ENCODE results near the gene FBXW9.
A peak's percentile ranks its signal among the peaks of the same experiment; 100 is the strongest.
"Not testable (repeated sequence)": the region's sequence is repeated elsewhere in the genome, so short reads cannot be mapped to it uniquely, and the experiment has no call there.

The FBXW9 gene

DNA sequence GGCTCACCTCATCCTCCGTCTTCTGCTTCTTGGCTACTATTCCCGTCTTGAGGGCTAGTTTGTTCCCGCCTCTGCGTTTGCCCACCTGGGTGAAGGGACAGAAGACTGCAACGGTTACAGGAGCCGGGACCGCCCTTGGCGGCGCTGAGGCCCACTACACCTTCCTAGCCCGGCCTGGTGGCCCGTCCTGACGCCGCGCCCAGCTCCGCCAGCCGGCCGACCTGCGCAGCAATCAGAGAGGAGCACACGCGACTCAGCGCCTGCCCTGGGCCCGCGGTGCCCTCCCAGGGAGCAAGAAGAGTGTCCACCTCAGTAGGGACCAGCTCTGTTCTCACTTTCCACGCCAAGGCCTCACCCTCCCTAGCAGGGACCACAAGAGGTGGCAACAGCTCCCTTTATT is 34.9 kb upstream of the FBXW9 start:
- TF ChIP-seq, protein P1, sequence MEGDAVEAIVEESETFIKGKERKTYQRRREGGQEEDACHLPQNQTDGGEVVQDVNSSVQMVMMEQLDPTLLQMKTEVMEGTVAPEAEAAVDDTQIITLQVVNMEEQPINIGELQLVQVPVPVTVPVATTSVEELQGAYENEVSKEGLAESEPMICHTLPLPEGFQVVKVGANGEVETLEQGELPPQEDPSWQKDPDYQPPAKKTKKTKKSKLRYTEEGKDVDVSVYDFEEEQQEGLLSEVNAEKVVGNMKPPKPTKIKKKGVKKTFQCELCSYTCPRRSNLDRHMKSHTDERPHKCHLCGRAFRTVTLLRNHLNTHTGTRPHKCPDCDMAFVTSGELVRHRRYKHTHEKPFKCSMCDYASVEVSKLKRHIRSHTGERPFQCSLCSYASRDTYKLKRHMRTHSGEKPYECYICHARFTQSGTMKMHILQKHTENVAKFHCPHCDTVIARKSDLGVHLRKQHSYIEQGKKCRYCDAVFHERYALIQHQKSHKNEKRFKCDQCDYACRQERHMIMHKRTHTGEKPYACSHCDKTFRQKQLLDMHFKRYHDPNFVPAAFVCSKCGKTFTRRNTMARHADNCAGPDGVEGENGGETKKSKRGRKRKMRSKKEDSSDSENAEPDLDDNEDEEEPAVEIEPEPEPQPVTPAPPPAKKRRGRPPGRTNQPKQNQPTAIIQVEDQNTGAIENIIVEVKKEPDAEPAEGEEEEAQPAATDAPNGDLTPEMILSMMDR (conservative IDR thresholded peaks at IDR 0.05; ENCODE audit: low read depth, low read length) = no peak
- DNase-seq (ENCODE audit: low read depth) = no peak
- H3K4me3 ChIP-seq (ENCODE audit: low read depth, low read length) = no peak overlapping the region

DNA sequence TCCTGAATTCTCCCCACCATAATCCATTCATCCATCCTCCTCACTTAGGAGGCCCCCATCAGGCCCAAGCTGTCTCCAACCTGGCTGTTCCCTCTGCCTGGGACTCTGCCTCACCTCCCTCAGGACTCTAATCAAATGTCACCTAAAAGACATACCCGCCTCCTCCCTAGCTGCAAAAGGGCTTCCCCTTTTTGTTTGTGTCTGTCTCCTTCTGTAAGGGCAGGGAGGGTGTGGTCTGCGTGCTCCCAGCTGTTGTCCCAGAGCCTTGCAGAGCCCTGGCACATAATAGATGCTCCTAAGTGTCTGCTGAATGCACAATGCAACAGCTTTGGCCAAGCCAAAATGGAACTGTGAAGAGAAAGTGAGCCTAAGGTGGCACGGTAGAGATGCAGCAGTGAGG is 33.6 kb upstream of the FBXW9 start:
- TF ChIP-seq, protein P1 (conservative IDR thresholded peaks at IDR 0.05; ENCODE audit: low read depth, low read length) = no peak
- DNase-seq (ENCODE audit: low read depth) = no peak
- no peak overlapping the region for H3K4me3 ChIP-seq (ENCODE audit: low read depth, low read length)

DNA sequence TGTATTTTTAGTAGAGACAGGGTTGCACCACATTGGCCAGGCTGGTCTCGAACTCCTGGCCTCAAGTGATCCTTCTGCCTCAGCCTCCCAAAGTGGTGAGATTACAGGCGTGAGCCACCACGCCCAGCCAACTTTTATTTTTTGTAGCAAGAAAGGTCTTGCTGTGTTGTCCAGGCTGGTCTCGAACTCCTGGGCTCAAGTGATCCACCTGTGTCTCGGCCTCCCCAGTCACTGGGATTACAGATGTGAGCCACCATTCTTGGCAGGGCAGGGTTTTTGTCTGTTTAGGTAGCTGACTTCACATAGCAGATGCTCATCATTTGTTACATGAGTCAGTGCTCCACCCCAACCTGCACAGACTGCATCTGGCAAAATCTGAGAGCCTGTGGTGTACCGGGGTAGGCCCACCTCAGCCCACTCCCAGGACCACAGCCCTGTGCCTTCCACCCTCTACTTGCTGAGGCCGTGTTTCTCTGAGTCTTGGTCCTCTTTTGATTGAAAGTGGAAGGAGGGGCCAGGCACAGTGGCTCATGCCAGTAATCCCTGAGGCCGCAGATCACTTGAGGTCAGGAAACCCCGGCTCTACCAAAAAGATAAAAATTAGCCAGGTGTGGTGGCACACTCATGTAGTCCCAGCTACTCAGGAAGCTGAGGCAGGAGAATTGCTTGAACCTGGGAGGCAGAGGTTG is 31.5 kb upstream of the FBXW9 start:
- no peak for DNase-seq (ENCODE audit: low read depth)
- TF ChIP-seq, protein P1 (conservative IDR thresholded peaks at IDR 0.05; ENCODE audit: low read depth, low read length) = no peak
- no peak overlapping the region for H3K4me3 ChIP-seq (ENCODE audit: low read depth, low read length)

DNA sequence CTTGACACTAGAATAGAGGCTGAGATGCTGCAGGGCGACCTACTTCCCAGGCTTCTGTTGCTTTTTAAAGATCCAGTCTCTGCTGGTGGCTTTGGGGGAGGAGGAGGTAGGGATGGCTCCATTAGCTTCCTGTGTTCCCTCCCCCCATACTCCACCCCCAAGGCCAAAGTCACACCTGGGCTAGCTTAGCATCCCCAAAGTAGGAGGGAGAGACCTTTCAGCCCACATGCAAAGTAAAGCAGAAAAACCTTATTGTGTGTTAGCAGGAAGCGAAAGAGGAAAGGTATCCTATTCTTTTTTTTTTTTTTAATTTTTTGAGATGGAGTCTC is 30.5 kb upstream of the FBXW9 start:
- H3K4me3 ChIP-seq (ENCODE audit: low read depth, low read length) = no peak overlapping the region
- DNase-seq (ENCODE audit: low read depth) = no peak
- TF ChIP-seq, protein P1 (conservative IDR thresholded peaks at IDR 0.05; ENCODE audit: low read depth, low read length) = no peak

DNA sequence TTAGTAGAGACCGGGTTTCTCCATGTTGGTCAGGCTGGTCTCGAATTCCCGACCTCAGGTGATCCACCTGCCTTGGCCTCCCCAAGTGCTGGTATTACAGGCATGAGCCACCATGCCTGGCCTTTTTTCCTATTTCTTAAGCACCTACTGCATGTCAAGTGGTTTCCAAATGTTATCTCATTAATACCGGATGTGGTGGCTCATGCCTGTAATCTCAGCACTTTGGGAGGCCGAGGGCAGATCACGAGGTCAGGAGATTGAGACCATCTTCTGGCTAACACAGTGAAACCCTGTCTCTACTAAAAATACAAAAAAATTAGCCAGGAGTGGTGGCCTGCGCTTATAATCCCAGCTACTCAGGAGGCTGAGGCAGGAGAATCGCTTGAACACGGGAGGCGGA is 29.2 kb upstream of the FBXW9 start:
- DNase-seq (ENCODE audit: low read depth); H3K4me3 ChIP-seq (ENCODE audit: low read depth, low read length): not testable (repeated sequence)

DNA sequence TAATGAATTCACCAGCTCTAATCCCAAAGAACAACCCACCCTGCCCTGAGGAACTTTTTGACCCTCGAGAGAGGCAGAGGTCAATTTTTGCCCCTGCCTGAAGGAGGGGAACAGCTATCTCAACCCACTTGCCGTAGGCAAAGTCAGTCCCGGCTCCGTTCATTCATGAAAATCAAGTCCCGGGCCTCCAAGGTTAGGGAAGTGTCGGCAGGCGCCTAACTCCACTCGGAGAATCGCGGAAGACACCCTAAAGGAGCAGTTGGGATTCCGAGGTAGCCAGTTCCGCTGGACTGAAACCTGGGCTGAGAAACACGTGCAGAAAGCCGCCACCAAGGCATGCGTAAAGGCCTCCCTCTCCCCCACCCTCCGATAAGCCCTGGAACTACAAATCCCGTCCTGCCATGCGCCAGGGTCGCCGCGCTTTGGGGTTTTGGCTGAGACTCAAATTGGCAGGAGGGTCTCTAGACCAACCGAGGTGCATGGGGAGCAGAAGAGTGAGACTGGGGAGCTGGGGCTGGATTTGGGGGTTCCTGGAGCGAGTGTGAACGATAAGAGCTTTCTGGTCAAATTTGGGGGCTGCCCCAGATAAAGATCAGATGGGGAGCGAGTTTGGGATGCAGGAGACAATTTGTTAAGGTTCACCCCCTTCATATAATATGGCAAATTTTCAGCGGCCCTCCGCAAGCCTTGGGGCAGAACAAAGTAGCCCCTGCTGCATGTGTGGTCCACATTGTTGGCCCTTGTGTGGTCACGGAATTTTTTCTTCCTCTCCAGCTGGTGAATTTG is 27.4 kb upstream of the FBXW9 start, which contains the start of gene TNPO2:
TSS of gene TNPO2 (minus strand) at position 292 of the 786 bp plus-strand sequence. CDS start 2,955 bp downstream, outside the sequence.
- H3K4me3 ChIP-seq (ENCODE audit: low read depth, low read length) = peak within 1 kb of the TSS; percentile 78
- TF ChIP-seq, protein P1 (conservative IDR thresholded peaks at IDR 0.05; ENCODE audit: low read depth, low read length) = no peak
- DNase-seq (ENCODE audit: low read depth) = peak; percentile 71

DNA sequence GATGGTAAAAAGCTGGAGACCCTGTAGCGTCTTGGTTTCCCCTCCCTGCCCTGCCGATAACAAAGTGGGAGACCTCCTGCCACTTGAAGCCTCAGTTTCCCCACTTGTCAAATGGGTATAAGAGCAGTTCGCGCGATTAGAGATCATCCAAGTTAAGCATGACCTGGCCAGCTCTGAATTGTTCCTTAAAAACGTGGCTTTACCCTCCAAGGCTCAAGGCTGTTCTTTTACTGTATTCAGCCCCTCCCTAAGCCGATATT is 26.9 kb upstream of the FBXW9 start:
- peak overlapping the region; percentile 78 for H3K4me3 ChIP-seq (ENCODE audit: low read depth, low read length)
- TF ChIP-seq, protein P1 (conservative IDR thresholded peaks at IDR 0.05; ENCODE audit: low read depth, low read length) = no peak
- peak; percentile 19 for DNase-seq (ENCODE audit: low read depth)
